Lower leg skin (tissue), 3 donors: ENCODE data around the gene IFT57.

ENCODE experiments used
- POLR2A ChIP-seq, 2 donors: fragments of 450-650 bp; IDR thresholded peaks; one replicate each; pipeline ENCODE4 v1.6.1; 2016 to 2017; ENCODE audit warnings: antibody characterized with exemption in 2 of 2, mild to moderate bottlenecking in 1 of 2, moderate library complexity in 1 of 2
- TF ChIP-seq, protein P1 (sequence below), 3 donors: fragments of 450-650 bp; IDR thresholded peaks; one replicate each; pipeline ENCODE4 v1.5.1; 2016; ENCODE audit warnings: antibody characterized with exemption in 3 of 3, mild to moderate bottlenecking in 3 of 3, moderate library complexity in 2 of 3

- TF ChIP-seq POLR2A (IDR thresholded peaks at IDR 0.05) = no peak
- TF ChIP-seq, protein P1, sequence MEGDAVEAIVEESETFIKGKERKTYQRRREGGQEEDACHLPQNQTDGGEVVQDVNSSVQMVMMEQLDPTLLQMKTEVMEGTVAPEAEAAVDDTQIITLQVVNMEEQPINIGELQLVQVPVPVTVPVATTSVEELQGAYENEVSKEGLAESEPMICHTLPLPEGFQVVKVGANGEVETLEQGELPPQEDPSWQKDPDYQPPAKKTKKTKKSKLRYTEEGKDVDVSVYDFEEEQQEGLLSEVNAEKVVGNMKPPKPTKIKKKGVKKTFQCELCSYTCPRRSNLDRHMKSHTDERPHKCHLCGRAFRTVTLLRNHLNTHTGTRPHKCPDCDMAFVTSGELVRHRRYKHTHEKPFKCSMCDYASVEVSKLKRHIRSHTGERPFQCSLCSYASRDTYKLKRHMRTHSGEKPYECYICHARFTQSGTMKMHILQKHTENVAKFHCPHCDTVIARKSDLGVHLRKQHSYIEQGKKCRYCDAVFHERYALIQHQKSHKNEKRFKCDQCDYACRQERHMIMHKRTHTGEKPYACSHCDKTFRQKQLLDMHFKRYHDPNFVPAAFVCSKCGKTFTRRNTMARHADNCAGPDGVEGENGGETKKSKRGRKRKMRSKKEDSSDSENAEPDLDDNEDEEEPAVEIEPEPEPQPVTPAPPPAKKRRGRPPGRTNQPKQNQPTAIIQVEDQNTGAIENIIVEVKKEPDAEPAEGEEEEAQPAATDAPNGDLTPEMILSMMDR (IDR thresholded peaks at IDR 0.05) = no peak
Measured at GRCh38 chr3:108117241-108117775, 104.9 kb downstream of the IFT57 start.
